ENCODE results near the gene XRCC5. TPM values are rescaled to one million over a fixed set of nuclear protein-coding genes. Genes with fewer than 3 reads are reported as not detected.

Gene XRCC5
- total and polyA plus RNA-seq, 10 of the 15 experiments (the other 5 are each of a cell fraction or from before 2014, with no cell fraction given), result 259 to 815 (median 530) TPM

GRCh38 chr2:216234106-216234505 is 125.0 kb downstream of the XRCC5 start (continued):
- TF ChIP-seq POLR2AphosphoS5 (IDR thresholded peaks at IDR 0.05; ENCODE audit: low read length), result no peak
- TF ChIP-seq HCFC1 (IDR thresholded peaks at IDR 0.05; ENCODE audit: low read length), result no peak

GRCh38 chr2:216235462-216235861 is 126.3 kb downstream of the XRCC5 start:
- no TSS peak for BruUV-seq (replicated peaks)
- no peak for FAIRE-seq
- no peaks in the 10 kb centered on the region; the same call in 1 of the 3 replicates for H3K9me3 ChIP-seq (replicated peaks; ENCODE audit: control insufficient read depth, insufficient read depth, low read length)
- H3K9ac ChIP-seq (ENCODE audit: control insufficient read depth, insufficient read depth, low read length), result no peak overlapping the region
- no peak overlapping the region for H3K27ac ChIP-seq (ENCODE audit: control insufficient read depth, insufficient read depth)
- no peaks in the 10 kb centered on the region; a peak in 1 of 4 replicates for H3K36me3 ChIP-seq (ENCODE audit: control insufficient read depth in 2 of 2, insufficient read depth in 2 of 2, low read length in 1 of 2)
- no peak for TF ChIP-seq MXI1 (IDR thresholded peaks at IDR 0.05; ENCODE audit: low read depth, low read length)
- no peak for TF ChIP-seq EED (IDR thresholded peaks at IDR 0.05; ENCODE audit: low read depth)
- TF ChIP-seq POLR2AphosphoS5 (IDR thresholded peaks at IDR 0.05; ENCODE audit: low read length), result no peak
- TF ChIP-seq IRF5 (IDR thresholded peaks at IDR 0.05; ENCODE audit: borderline replicate concordance), result no peak
- no peak for TF ChIP-seq ZBTB40 (IDR thresholded peaks at IDR 0.05; ENCODE audit: borderline replicate concordance)
- no peak for TF ChIP-seq POLR2AphosphoS2 (IDR thresholded peaks at IDR 0.05; ENCODE audit: low read depth, low read length)
- no peak for TF ChIP-seq TARDBP (IDR thresholded peaks at IDR 0.05; ENCODE audit: borderline replicate concordance)
- no peak for TF ChIP-seq EGR1 (IDR thresholded peaks at IDR 0.05; ENCODE audit: borderline replicate concordance in 1 of 2, low read depth in 2 of 2, low read length in 2 of 2)
- H3K27me3 ChIP-seq (replicated peaks in 1 of 2; ENCODE audit: control insufficient read depth in 2 of 2, insufficient read depth in 2 of 2, low read length in 1 of 2), result no peaks in the 10 kb centered on the region
- in situ Hi-C loops (cut with MboI), result no loop called here
- no peaks in the 10 kb centered on the region for H3K79me2 ChIP-seq (ENCODE audit: control insufficient read depth, insufficient read depth, low read length)
- no peaks in the 10 kb centered on the region for H3K4me1 ChIP-seq (ENCODE audit: control insufficient read depth, insufficient read depth, low read length)
- POLR2A ChIA-PET, result no interaction called here
- CTCF ChIA-PET, result no interaction called here
- H3K4me2 ChIP-seq (ENCODE audit: control insufficient read depth, insufficient read depth), result no peak overlapping the region
- no peak overlapping the region for H3K4me3 ChIP-seq
- SMC1A ChIA-PET (ENCODE audit: uncharacterized antibody, unreplicated experiment), result no interaction called here
- 41% methylated on average over 2 of the region's 2 CpGs for WGBS (ENCODE audit: insufficient coverage, insufficient replicate concordance, low lambda C conversion rate, missing lambda C conversion rate)
- intact Hi-C loops (cut with micrococcal nuclease; ENCODE audit: unreplicated experiment), result no loop called here
- RAD21 ChIA-PET (ENCODE audit: unreplicated experiment), result no interaction called here
- no peak for DNase-seq (ENCODE audit: low read depth, low spot score)
- no peaks in the 10 kb centered on the region for H4K20me1 ChIP-seq (ENCODE audit: control insufficient read depth, insufficient read depth)
- H2AFZ ChIP-seq (ENCODE audit: control insufficient read depth, low read depth, low read length), result no peak overlapping the region
- ATAC-seq, result no peak

Measured in GM12878 (cell line).